ENCODE data around the gene USP51.

DNA sequence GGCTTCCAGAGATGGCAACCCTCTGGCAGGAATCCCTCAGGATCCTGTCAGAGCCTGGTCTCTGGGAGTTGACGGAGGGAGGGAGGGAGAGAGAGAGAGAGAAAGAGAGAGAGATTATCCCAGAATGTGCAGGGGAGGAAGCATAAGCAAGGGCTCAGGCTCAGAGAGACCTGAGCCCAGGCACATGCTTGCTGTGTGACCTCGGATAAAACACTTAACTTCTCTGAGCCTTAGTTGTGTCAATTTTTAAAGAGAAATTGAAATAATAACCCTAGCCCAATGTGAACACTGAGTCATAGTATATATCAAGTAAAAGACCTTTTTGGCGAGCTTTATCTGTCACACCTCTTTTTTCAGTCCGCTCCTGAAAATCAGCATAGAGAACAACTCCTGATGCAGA lies 473 bp upstream of the USP51 start:
- TF ChIP-seq, protein P1, sequence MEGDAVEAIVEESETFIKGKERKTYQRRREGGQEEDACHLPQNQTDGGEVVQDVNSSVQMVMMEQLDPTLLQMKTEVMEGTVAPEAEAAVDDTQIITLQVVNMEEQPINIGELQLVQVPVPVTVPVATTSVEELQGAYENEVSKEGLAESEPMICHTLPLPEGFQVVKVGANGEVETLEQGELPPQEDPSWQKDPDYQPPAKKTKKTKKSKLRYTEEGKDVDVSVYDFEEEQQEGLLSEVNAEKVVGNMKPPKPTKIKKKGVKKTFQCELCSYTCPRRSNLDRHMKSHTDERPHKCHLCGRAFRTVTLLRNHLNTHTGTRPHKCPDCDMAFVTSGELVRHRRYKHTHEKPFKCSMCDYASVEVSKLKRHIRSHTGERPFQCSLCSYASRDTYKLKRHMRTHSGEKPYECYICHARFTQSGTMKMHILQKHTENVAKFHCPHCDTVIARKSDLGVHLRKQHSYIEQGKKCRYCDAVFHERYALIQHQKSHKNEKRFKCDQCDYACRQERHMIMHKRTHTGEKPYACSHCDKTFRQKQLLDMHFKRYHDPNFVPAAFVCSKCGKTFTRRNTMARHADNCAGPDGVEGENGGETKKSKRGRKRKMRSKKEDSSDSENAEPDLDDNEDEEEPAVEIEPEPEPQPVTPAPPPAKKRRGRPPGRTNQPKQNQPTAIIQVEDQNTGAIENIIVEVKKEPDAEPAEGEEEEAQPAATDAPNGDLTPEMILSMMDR (IDR thresholded peaks at IDR 0.05; ENCODE audit: low read depth, low read length, poor library complexity, severe bottlenecking) = no peak
- no peak for TF ChIP-seq EZH2phosphoT487 (IDR thresholded peaks at IDR 0.05; ENCODE audit: borderline replicate concordance, low read length)

Measured in DOHH2 (cell line).